Hepatocyte (in vitro differentiated cells): ENCODE results near the gene ANKMY2. TPM values are rescaled to one million over a fixed set of nuclear protein-coding genes. Genes with fewer than 3 reads are reported as not detected.
A peak's percentile ranks its signal among the peaks of the same experiment; 100 is the strongest.

Source experiments
- DNase-seq: peaks from one replicate; pipeline ENCODE4 v3.0.0-alpha.2; 2016; ENCODE audit warnings: low spot score
- H2AFZ ChIP-seq: fragments of 200-600 bp; sonication (generic); 2 replicates; pipeline ENCODE4 v1.6.0; 2016; ENCODE audit warnings: antibody characterized with exemption, mild to moderate bottlenecking
- H3K27ac ChIP-seq: fragments of 200-600 bp; sonication (generic); 2 replicates; pipeline ENCODE4 v1.5.1; 2016; ENCODE audit warnings: mild to moderate bottlenecking
- H3K27me3 ChIP-seq: fragments of 200-600 bp; sonication (generic); 2 replicates; pipeline ENCODE4 v1.6.1; 2016
- H3K36me3 ChIP-seq: fragments of 200-600 bp; sonication (generic); replicated peaks from 2 replicates; pipeline ENCODE4 v1.5.1; 2016; ENCODE audit warnings: low read depth; ENCODE audit not compliant: insufficient read depth
- H3K4me1 ChIP-seq: fragments of 200-600 bp; sonication (generic); 2 replicates; pipeline ENCODE4 v1.5.1; 2016; ENCODE audit warnings: mild to moderate bottlenecking, moderate library complexity; ENCODE audit not compliant: insufficient read depth
- H3K4me2 ChIP-seq: fragments of 200-600 bp; sonication (generic); 2 replicates; pipeline ENCODE4 v1.6.0; 2016
- H3K4me3 ChIP-seq: fragments of 200-600 bp; sonication (generic); 2 replicates; pipeline ENCODE4 v1.5.1; 2016; ENCODE audit warnings: mild to moderate bottlenecking
- H3K79me2 ChIP-seq: fragments of 200-600 bp; sonication (generic); 2 replicates; pipeline ENCODE4 v1.6.0; 2017; ENCODE audit warnings: mild to moderate bottlenecking
- H3K9me2 ChIP-seq: fragments of 200-600 bp; sonication (generic); replicated peaks from 2 replicates; pipeline ENCODE4 v1.6.0; 2017; ENCODE audit warnings: mild to moderate bottlenecking; ENCODE audit not compliant: insufficient read depth
- H3K9me3 ChIP-seq: fragments of 200-600 bp; sonication (generic); 2 replicates; pipeline ENCODE4 v1.5.1; 2016; ENCODE audit warnings: low read depth, mild to moderate bottlenecking
- H4K20me1 ChIP-seq: fragments of 200-600 bp; sonication (generic); 2 replicates; pipeline ENCODE4 v1.6.0; 2016; ENCODE audit warnings: mild to moderate bottlenecking; ENCODE audit not compliant: insufficient read depth, poor library complexity, severe bottlenecking
- CTCF ChIP-seq: fragments of 200-600 bp; sonication (generic); IDR thresholded peaks from 2 replicates; pipeline ENCODE4 v1.5.1; 2016; ENCODE audit warnings: antibody characterized with exemption, mild to moderate bottlenecking; ENCODE audit not compliant: poor library complexity
- EZH2 ChIP-seq: fragments of 200-600 bp; sonication (generic); IDR thresholded peaks from 2 replicates; pipeline ENCODE4 v1.6.1; 2016; ENCODE audit warnings: antibody characterized with exemption, mild to moderate bottlenecking, borderline replicate concordance
- EZH2phosphoT487 ChIP-seq: fragments of 200-600 bp; sonication (generic); IDR thresholded peaks from one replicate; pipeline ENCODE4 v1.6.1; 2018; ENCODE audit warnings: antibody characterized with exemption, mild to moderate bottlenecking, low read depth, moderate library complexity; ENCODE audit not compliant: unreplicated experiment, severe bottlenecking
- WGBS: methylation state at CpG from one replicate; pipeline ENCODE4 v1.1.6; 2016; ENCODE audit warnings: low lambda C conversion rate; ENCODE audit errors: missing lambda C conversion rate; 5-methylcytosine and 5-hydroxymethylcytosine counted together
- polyA plus RNA-seq: library from polyadenylated mRNA; unstranded; fragments of >200 nt; fragmentation: Nextera tagmentation; extraction: Ambion mirVana; gene quantifications from 2 replicates; pipeline ENCODE4 v1.2.1, GENCODE V29; 2016
- total RNA-seq: library from RNA; depleted of rRNA; stranded (reverse); fragments of >200 nt; gene quantifications from 2 replicates; pipeline ENCODE4 v1.2.3, GENCODE V29; 2014

The ANKMY2 gene
- total and polyA plus RNA-seq, 2 experiments from 2014 or later: 30.7 to 42.5 TPM

GRCh38 chr7:16670731-16671344, 25.3 kb upstream of the ANKMY2 start:
- H3K27ac ChIP-seq: peak overlapping the region; percentile 91
- no peak overlapping the region for H2AFZ ChIP-seq

GRCh38 chr7:16670021-16670420, 24.5 kb upstream of the ANKMY2 start:
- Histone ChIP-seq H3K27ac (peak overlapping the region; percentile 91), H3K9me3 (no peaks in the 10 kb centered on the region), H3K4me3 (no peak overlapping the region), H4K20me1 (no peaks in the 10 kb centered on the region), H3K79me2 (peaks cover 71% of the 10 kb centered on the region), H3K4me2 (no peak overlapping the region), H3K36me3 (no peaks in the 10 kb centered on the region), H2AFZ (no peak overlapping the region), H3K4me1 (peaks cover 18% of the 10 kb centered on the region), H3K9me2 (no peaks in the 10 kb centered on the region), H3K27me3 (no peaks in the 10 kb centered on the region)
- 100% methylated on average over 1 of the region's 1 CpG for WGBS
- no peak for DNase-seq
- TF ChIP-seq CTCF (no peak), EZH2phosphoT487 (no peak), EZH2 (no peak)

More at GRCh38 chr7:16670731-16671344, 25.3 kb upstream of the ANKMY2 start:
- DNase-seq: no peak
- Histone ChIP-seq H3K9me3 (no peaks in the 10 kb centered on the region), H3K27me3 (no peaks in the 10 kb centered on the region), H3K4me3 (no peak overlapping the region), H3K4me1 (peaks cover 18% of the 10 kb centered on the region), H3K9me2 (no peaks in the 10 kb centered on the region), H3K79me2 (peaks cover 69% of the 10 kb centered on the region), H4K20me1 (no peaks in the 10 kb centered on the region), H3K36me3 (no peaks in the 10 kb centered on the region), H3K4me2 (no peak overlapping the region)
- 96% methylated on average over 4 of the region's 4 CpGs for WGBS
- no peak for TF ChIP-seq EZH2
- no peak for TF ChIP-seq CTCF
- no peak for TF ChIP-seq EZH2phosphoT487

- H3K4me1 ChIP-seq: peaks cover 18% of the 10 kb centered on the region
- no peaks in the 10 kb centered on the region for H3K36me3 ChIP-seq
- 98% methylated on average over 2 of the region's 2 CpGs for WGBS
- H3K4me3 ChIP-seq: no peak overlapping the region
- H3K27me3 ChIP-seq: no peaks in the 10 kb centered on the region
- H3K9me2 ChIP-seq: no peaks in the 10 kb centered on the region
- TF ChIP-seq CTCF (no peak), EZH2phosphoT487 (no peak), EZH2 (no peak)
- H3K9me3 ChIP-seq: no peaks in the 10 kb centered on the region
- H3K79me2 ChIP-seq: peaks cover 73% of the 10 kb centered on the region
- H3K27ac ChIP-seq: peak overlapping the region; percentile 91
- H3K4me2 ChIP-seq: no peak overlapping the region
- H4K20me1 ChIP-seq: no peaks in the 10 kb centered on the region
- no peak overlapping the region for H2AFZ ChIP-seq
- no peak for DNase-seq
Observed at GRCh38 chr7:16669581-16669980, 24.0 kb upstream of the ANKMY2 start.
